Measurements from ENCODE around the gene ZDHHC14. TPM values are rescaled to one million over a fixed set of nuclear protein-coding genes. Genes with fewer than 3 reads are reported as not detected.
"Not testable (repeated sequence)": the region's sequence is repeated elsewhere in the genome, so short reads cannot be mapped to it uniquely, and the experiment has no call there.

ZDHHC14 gene
- total RNA-seq, 1 experiment from 2014 or later: 3.2 TPM

DNA sequence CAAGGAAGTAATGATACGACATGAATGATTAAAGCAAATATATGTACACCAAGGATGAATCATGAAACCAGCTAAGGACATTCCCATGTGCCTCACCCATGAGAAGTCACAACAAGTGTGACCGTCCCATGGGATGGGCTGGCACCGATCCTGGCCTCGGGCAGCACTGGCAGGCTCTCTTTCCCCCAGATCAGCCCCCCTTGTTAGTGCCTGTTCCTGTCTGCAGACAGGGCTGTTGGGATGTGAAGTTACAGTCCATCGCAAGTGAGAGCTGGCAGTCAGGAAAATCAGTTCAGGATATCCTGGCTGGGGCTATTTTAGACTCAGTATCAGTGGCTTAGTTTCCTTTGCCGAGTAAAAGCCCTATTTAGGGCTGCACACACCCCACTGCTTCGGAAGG, 312.9 kb downstream of the ZDHHC14 start:
- Mint-ChIP-seq H3K9me3 (ENCODE audit: unreplicated experiment) (no peaks in the 10 kb centered on the region), H3K4me3 (ENCODE audit: unreplicated experiment) (no peak overlapping the region), H3K27me3 (ENCODE audit: insufficient read depth, unreplicated experiment) (no peaks in the 10 kb centered on the region), H3K27ac (ENCODE audit: low read depth, unreplicated experiment) (no peak overlapping the region), H3K36me3 (ENCODE audit: insufficient read depth, unreplicated experiment) (no peaks in the 10 kb centered on the region), H3K4me1 (ENCODE audit: insufficient read depth, unreplicated experiment) (peaks cover 10% of the 10 kb centered on the region)
- BruUV-seq (replicated peaks): no TSS peak
- TF ChIP-seq, protein P1, sequence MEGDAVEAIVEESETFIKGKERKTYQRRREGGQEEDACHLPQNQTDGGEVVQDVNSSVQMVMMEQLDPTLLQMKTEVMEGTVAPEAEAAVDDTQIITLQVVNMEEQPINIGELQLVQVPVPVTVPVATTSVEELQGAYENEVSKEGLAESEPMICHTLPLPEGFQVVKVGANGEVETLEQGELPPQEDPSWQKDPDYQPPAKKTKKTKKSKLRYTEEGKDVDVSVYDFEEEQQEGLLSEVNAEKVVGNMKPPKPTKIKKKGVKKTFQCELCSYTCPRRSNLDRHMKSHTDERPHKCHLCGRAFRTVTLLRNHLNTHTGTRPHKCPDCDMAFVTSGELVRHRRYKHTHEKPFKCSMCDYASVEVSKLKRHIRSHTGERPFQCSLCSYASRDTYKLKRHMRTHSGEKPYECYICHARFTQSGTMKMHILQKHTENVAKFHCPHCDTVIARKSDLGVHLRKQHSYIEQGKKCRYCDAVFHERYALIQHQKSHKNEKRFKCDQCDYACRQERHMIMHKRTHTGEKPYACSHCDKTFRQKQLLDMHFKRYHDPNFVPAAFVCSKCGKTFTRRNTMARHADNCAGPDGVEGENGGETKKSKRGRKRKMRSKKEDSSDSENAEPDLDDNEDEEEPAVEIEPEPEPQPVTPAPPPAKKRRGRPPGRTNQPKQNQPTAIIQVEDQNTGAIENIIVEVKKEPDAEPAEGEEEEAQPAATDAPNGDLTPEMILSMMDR (IDR thresholded peaks at IDR 0.05; ENCODE audit: unreplicated experiment): no peak
- DNase-seq (ENCODE audit: unreplicated experiment): no peak
- ChIA-PET POLR2A (interaction anchor here (1.0 to 1.2 kb wide), 2 partner anchors 11 to 25 kb away, joined by 3 to 4 read pairs; no protein-coding TSS in a partner anchor), CTCF (interaction anchor here (1.3 kb wide), 1 partner anchor 24 kb away, joined by 3 read pairs; no protein-coding TSS in a partner anchor)
- intact Hi-C loops (cut with micrococcal nuclease): no loop called here

DNA sequence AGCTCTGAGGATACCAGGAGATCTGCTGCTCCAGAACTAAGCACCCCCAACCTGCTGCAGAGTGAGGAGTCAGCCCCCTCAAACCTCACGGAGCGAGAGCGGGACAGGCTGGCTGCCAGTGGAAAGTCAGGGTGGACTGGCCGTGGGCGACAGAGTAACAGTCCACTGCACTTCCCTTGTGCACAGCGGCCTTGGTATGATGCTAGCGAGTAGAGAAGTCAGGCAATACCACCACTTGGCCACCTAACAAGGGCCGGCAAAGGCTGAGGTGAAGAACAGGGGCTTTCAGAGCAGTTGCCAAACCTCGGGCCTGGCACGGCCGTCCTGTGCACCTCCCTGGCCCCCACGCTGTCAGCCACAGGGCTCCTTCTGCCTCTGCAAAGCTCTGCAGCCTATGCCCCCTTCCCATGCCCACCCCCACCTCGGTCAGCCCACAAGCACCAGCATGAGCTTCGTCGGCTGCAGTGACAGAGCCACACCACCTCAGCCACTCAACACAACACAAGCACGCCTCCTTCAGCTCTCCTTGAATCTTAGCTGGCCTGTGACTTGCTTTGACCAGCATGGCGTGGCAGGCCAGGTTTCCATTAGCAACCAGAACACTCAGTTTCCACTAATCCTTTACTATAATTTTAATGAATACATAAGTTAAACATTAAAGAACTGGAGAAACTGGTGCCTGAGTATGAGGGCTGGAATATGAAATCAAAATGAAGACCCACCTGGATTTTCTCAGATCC, 314.5 kb downstream of the ZDHHC14 start:
- H3K36me3 Mint-ChIP-seq (ENCODE audit: insufficient read depth, unreplicated experiment): no peaks in the 10 kb centered on the region
- peaks cover 10% of the 10 kb centered on the region for H3K4me1 Mint-ChIP-seq (ENCODE audit: insufficient read depth, unreplicated experiment)
- ChIA-PET POLR2A (interaction anchor here (0.6 kb wide), 1 partner anchor 416 kb away, joined by 3 read pairs; no protein-coding TSS in a partner anchor), CTCF (no interaction called here)
- no TSS peak for BruUV-seq (replicated peaks)
- no peak for DNase-seq (ENCODE audit: unreplicated experiment)
- no peak overlapping the region for H3K4me3 Mint-ChIP-seq (ENCODE audit: unreplicated experiment)
- H3K9me3 Mint-ChIP-seq (ENCODE audit: unreplicated experiment): no peaks in the 10 kb centered on the region
- no peaks in the 10 kb centered on the region for H3K27me3 Mint-ChIP-seq (ENCODE audit: insufficient read depth, unreplicated experiment)
- no peak overlapping the region for H3K27ac Mint-ChIP-seq (ENCODE audit: low read depth, unreplicated experiment)
- intact Hi-C loops (cut with micrococcal nuclease): no loop called here
- TF ChIP-seq, protein P1 (IDR thresholded peaks at IDR 0.05; ENCODE audit: unreplicated experiment): no peak

DNA sequence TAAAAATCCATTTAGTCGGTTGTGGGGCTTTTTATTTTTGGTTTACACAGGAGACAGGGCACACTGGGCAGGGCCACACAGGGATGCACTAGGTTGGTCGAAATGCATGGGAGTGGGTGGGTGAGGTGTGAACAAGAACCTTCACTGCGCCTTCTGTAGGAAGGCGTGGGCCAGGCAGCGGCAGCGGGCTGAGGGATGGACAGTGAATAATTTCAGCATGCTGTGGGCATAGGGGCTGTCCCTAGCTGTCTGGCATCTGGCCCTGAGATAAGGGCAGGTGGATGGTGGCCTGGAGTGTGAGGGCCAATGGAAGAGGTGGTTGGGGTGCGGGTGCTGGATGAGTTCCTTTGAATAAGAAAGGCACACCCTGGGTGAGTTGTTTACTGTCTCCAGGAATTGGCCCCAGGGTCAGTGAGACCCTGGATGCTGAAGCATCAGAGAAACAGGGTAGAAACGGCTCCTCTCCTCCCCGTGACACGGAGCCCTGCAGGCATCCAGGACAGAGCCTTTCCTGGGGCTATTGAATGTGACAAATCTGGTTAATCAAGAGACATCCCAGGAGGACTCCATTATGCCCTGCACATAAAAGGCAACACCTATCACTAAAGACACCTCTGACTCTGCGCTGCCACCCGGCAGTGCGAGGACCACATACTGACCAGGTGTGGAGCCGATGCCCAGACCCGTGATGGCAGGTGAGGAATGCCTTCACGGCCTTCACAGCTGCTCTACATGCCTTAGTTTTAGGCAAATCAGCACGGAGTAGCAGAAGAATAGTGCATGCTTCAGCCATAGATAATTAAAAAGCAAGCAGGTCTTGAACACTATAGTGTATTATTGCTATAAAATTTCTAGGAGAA, 319.0 kb downstream of the ZDHHC14 start:
- peaks cover 17% of the 10 kb centered on the region for H3K4me1 Mint-ChIP-seq (ENCODE audit: insufficient read depth, unreplicated experiment)
- H3K27ac Mint-ChIP-seq (ENCODE audit: low read depth, unreplicated experiment): no peak overlapping the region
- BruUV-seq (replicated peaks): no TSS peak
- H3K27me3 Mint-ChIP-seq (ENCODE audit: insufficient read depth, unreplicated experiment): no peaks in the 10 kb centered on the region
- no peaks in the 10 kb centered on the region for H3K36me3 Mint-ChIP-seq (ENCODE audit: insufficient read depth, unreplicated experiment)
- intact Hi-C loops (cut with micrococcal nuclease): no loop called here
- H3K9me3 Mint-ChIP-seq (ENCODE audit: unreplicated experiment): no peaks in the 10 kb centered on the region
- TF ChIP-seq, protein P1 (IDR thresholded peaks at IDR 0.05; ENCODE audit: unreplicated experiment): no peak
- ChIA-PET POLR2A (no interaction called here), CTCF (interaction anchor here (1.6 kb wide), 1 partner anchor 11 kb away, joined by 4 read pairs; no protein-coding TSS in a partner anchor)
- H3K4me3 Mint-ChIP-seq (ENCODE audit: unreplicated experiment): no peak overlapping the region
- DNase-seq (ENCODE audit: unreplicated experiment): no peak

DNA sequence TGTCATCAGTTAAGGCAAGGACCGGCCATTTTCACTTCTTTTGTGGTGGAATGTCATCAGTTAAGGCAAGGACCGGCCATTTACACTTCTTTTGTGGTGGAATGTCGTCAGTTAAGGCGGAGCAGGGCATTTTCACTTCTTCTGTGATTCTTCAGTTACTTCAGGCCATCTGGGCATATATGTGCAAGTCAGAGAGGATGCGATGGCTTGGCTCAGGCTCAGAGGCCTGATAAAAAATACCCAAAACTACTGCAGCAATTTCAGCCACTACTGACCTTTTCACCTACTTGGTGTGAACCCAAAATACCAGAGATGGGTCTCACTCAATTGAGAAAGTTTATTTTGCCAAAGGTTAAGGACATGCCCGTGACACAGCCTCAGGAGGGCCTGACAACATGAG, 325.4 kb downstream of the ZDHHC14 start:
- BruUV-seq (replicated peaks); H3K27me3 Mint-ChIP-seq (ENCODE audit: insufficient read depth, unreplicated experiment); CTCF ChIA-PET: not testable (repeated sequence)

More for the DNA sequence above, 325.4 kb downstream of the ZDHHC14 start:
- H3K27ac Mint-ChIP-seq (ENCODE audit: low read depth, unreplicated experiment); H3K4me3 Mint-ChIP-seq (ENCODE audit: unreplicated experiment); intact Hi-C loops (cut with micrococcal nuclease); DNase-seq (ENCODE audit: unreplicated experiment); H3K9me3 Mint-ChIP-seq (ENCODE audit: unreplicated experiment); POLR2A ChIA-PET; H3K36me3 Mint-ChIP-seq (ENCODE audit: insufficient read depth, unreplicated experiment): not testable (repeated sequence)
- peaks cover 25% of the 10 kb centered on the region for H3K4me1 Mint-ChIP-seq (ENCODE audit: insufficient read depth, unreplicated experiment)

All from MCF 10A (cell line).